Caki2 (cell line): ENCODE results near the gene CD36. TPM values are rescaled to one million over a fixed set of nuclear protein-coding genes. Genes with fewer than 3 reads are reported as not detected.

Experiments
- DNase-seq: peaks from one replicate; pipeline ENCODE4 v3.0.0-alpha.2; 2015; ENCODE audit warnings: low read depth
- in situ Hi-C: cut with HindIII; loops from 2 replicates; pipeline ENCODE4 v1.10.0; 2016; ENCODE audit warnings: low sequenced_read_pairs, low pct_unique_long_range_greater_than_20kb, mixed read lengths
- total RNA-seq: library from RNA; depleted of rRNA; stranded (reverse); fragments of >200 nt; shearing (Covaris generic); gene quantifications from 2 replicates; pipeline ENCODE4 v1.2.3, GENCODE V29; 2014; ENCODE audit warnings: low replicate concordance; rRNA removed

The CD36 gene
- total RNA-seq, 1 experiment from 2014 or later, result not detected

GRCh38 chr7:80724249-80724871 is 85.9 kb downstream of the CD36 start:
- no peak for DNase-seq
- in situ Hi-C loops, result no loop called here

DNA sequence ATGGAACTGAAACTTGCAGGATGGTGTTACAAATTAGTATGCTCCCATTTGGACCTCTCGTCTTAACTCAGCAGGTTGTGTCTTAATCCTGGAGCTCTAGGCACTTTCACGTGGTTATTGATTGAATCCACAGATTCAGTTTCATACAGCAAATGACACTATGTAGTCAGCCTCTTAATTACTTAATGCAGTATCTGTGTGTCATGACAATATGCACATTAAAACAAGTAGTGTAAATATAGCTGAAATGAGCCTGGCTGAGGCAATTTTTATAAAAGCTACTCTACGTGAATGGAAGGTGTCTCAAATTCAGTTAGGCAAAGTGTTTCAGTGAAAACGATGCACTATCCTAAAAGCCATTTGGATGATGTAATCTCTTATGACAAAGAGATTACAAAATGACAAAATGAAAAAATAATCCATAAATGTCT is 86.8 kb downstream of the CD36 start:
- DNase-seq, result no peak
- in situ Hi-C loops, result no loop called here

Other genes starting within 250 kb of the CD36 start
- gene GNAT3, start 126.6 kb upstream of the CD36 start, total RNA-seq, result not detected in 2 replicates